GM12872 (cell line): Measurements from ENCODE around the gene ARMC3.

Source experiments
- CTCF ChIP-seq: IDR thresholded peaks from 3 replicates; pipeline ENCODE4 v1.5.1; 2011; ENCODE audit warnings: low read depth, mild to moderate bottlenecking, low read length, moderate library complexity; ENCODE audit not compliant: insufficient read depth

The ARMC3 gene

GRCh38 chr10:22912763-22913384 is 15.0 kb upstream of the ARMC3 start:
- no peak for TF ChIP-seq CTCF

DNA sequence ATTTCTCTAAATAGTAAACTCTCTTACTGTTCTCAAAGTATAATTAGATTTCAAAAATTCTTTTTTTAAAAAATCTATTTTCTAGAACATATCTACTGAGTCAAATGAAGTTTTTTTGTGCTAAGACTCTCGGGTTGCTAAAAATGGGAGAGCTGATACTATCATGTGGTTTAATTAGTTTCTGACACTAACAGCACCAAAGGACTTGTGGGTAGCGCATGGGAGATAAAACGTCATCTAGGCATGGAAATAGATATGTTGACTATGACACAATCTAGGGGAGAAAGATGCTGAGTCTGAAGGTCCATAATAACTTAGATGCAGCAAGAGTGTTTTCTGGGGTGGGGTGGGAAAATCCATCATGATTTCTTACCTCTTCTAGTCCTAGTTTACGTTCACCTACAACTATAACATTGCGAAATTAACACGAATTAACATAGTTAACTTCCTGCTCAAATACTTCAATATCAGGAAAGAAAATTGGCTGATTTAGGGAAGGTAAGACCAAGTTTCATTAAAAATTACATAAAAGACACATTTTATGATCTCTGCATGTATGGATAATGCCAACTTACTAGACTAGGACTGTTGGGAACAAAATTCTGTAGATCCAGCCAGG is 14.3 kb upstream of the ARMC3 start:
- no peak for TF ChIP-seq CTCF

GRCh38 chr10:22915314-22915713 is 12.5 kb upstream of the ARMC3 start:
- TF ChIP-seq CTCF = no peak

DNA sequence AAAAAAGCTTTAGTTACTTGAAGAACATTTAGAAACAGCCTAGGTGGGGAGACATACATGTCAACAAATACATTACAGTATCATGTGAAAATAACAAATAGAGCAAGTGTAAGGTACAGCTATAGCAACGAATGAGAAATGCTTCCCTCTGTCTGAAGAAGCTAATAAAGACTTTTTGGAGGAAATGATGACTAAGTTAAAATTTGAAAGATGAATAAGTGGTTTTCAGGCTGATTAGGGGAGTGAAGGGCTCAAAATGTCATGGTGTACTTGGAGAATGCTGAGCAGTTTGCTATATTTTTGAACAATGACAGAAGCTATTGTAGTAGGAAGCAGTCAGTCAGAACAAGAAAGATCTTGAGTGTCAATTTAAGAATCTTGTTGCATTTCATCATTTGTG is 2.8 kb upstream of the ARMC3 start:
- no peak for TF ChIP-seq CTCF

GRCh38 chr10:22927166-22927565 is 687 bp upstream of the ARMC3 start:
- TF ChIP-seq CTCF = no peak

DNA sequence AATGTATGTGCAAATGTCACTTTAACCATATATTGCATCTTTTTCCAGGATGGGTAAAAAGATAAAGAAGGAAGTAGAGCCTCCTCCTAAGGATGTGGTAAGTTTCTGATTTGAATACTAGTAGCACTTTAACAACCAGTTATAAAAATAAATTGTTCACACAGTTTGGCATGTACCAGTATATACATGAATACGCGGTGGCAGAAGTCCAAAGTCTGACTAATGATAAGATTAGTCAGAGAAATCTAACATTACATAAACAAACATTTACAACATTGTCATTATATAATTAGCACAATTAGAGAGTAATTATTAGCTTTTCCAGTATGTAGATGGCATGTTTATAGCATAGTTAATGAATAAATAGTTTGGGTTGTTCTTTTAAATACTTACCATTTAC is 4.1 kb downstream of the ARMC3 start:
- TF ChIP-seq CTCF = no peak

GRCh38 chr10:22932626-22933370 is 4.9 kb downstream of the ARMC3 start:
- no peak for TF ChIP-seq CTCF
